AG04450 (cell line): Measurements from ENCODE around the gene HTRA1. TPM values are rescaled to one million over a fixed set of nuclear protein-coding genes. Genes with fewer than 3 reads are reported as not detected.

Source experiments
- CTCF ChIA-PET: fragments of 300-600, 350-600 bp; formaldehyde crosslinking; extraction: SDS; loops from one replicate; lab custom pipeline; 2022; ENCODE audit warnings: antibody characterized with exemption, inconsistent platforms; lab: Charles Lee
- POLR2A ChIA-PET: fragments of 350-600 bp; formaldehyde crosslinking; extraction: SDS; loops from one replicate; lab custom pipeline; 2021; ENCODE audit warnings: antibody characterized with exemption, inconsistent platforms; lab: Yijun Ruan, JAX
- DNase-seq: peaks from one replicate; pipeline ENCODE4 v3.0.0-alpha.2; 2011; ENCODE audit warnings: low read depth, low spot score
- H3K27ac ChIP-seq: one replicate; pipeline ENCODE4 v1.5.1; 2012; ENCODE audit warnings: low read depth, low read length, control low read depth
- H3K27me3 ChIP-seq: one replicate; pipeline ENCODE4 v1.6.0; 2012; ENCODE audit warnings: low read length; ENCODE audit not compliant: control insufficient read depth, insufficient read depth
- H3K4me3 ChIP-seq: 2 replicates; pipeline ENCODE4 v1.5.1; 2011; ENCODE audit warnings: mild to moderate bottlenecking, low read depth, low read length, control low read depth
- H3K9me3 ChIP-seq: 2 replicates; pipeline ENCODE4 v1.5.1; 2012; ENCODE audit warnings: low read length; ENCODE audit not compliant: control insufficient read depth, insufficient read depth
- polyA plus RNA-seq: library from polyadenylated mRNA; depleted of rRNA; stranded (reverse); fragments of >200 nt; gene quantifications from 2 replicates; pipeline ENCODE4 v1.2.3, GENCODE V29; 2011
- TF ChIP-seq, protein P1 (sequence below): IDR thresholded peaks from 2 replicates; pipeline ENCODE4 v1.5.1; 2011; ENCODE audit warnings: low read depth, low read length, control low read depth, inconsistent platforms

The HTRA1 gene
- polyA plus RNA-seq, 1 experiment: 187 TPM

DNA sequence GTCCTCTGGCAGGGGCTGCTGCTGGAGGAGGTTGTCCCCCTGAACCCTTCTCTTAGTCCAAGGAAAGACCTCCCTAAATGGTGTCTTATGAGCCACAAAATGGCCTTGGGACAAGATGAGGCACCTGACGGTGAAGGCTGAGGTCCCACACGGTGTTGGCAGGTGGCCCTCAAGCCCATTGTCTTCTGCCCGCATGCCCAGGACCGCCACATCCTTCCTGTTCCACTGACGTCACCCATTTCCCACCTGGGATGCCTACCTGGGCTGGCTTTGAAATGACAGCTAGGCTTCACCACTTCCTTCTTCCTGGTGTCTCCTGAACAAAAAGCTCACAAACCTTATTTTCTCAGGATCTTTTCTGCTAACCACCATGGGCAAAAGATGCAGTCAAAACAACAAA lies 97.1 kb downstream of the HTRA1 start:
- TF ChIP-seq, protein P1, sequence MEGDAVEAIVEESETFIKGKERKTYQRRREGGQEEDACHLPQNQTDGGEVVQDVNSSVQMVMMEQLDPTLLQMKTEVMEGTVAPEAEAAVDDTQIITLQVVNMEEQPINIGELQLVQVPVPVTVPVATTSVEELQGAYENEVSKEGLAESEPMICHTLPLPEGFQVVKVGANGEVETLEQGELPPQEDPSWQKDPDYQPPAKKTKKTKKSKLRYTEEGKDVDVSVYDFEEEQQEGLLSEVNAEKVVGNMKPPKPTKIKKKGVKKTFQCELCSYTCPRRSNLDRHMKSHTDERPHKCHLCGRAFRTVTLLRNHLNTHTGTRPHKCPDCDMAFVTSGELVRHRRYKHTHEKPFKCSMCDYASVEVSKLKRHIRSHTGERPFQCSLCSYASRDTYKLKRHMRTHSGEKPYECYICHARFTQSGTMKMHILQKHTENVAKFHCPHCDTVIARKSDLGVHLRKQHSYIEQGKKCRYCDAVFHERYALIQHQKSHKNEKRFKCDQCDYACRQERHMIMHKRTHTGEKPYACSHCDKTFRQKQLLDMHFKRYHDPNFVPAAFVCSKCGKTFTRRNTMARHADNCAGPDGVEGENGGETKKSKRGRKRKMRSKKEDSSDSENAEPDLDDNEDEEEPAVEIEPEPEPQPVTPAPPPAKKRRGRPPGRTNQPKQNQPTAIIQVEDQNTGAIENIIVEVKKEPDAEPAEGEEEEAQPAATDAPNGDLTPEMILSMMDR: no peak
- Histone ChIP-seq H3K9me3 (no peaks in the 10 kb centered on the region), H3K4me3 (no peak overlapping the region), H3K27ac (no peak overlapping the region), H3K27me3 (peaks cover 27% of the 10 kb centered on the region)
- ChIA-PET POLR2A (no interaction called here), CTCF (interaction anchor here (1.0 kb wide), 2 partner anchors 9 to 259 kb away, joined by 3 read pairs; no protein-coding TSS in a partner anchor)
- no peak for DNase-seq

DNA sequence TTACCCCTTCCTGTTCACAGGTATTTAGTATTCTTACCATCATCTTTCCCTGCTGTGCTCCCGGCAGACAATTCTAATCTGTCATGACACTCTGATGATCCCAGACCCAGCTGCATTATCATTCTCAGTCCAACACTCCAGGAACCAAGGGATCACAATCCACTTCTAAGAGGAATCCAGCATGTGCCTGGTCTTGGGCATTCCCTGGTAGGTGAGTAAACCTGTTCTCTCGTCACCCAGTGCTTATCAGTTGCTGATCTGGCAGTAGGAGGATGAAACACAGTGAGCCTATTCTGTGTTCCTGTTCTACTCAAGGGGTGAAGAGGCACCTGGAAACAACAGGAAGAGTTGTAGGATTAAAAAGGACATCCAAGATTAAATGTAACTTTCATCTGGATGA lies 97.9 kb downstream of the HTRA1 start:
- H3K27ac ChIP-seq: no peak overlapping the region
- no peak overlapping the region for H3K4me3 ChIP-seq
- peaks cover 30% of the 10 kb centered on the region for H3K27me3 ChIP-seq
- DNase-seq: no peak
- no peaks in the 10 kb centered on the region for H3K9me3 ChIP-seq
- POLR2A ChIA-PET: no interaction called here
- CTCF ChIA-PET: interaction anchor here (1.0 kb wide), 1 partner anchor 9 kb away, joined by 3 read pairs; no protein-coding TSS in a partner anchor
- TF ChIP-seq, protein P1: no peak

DNA sequence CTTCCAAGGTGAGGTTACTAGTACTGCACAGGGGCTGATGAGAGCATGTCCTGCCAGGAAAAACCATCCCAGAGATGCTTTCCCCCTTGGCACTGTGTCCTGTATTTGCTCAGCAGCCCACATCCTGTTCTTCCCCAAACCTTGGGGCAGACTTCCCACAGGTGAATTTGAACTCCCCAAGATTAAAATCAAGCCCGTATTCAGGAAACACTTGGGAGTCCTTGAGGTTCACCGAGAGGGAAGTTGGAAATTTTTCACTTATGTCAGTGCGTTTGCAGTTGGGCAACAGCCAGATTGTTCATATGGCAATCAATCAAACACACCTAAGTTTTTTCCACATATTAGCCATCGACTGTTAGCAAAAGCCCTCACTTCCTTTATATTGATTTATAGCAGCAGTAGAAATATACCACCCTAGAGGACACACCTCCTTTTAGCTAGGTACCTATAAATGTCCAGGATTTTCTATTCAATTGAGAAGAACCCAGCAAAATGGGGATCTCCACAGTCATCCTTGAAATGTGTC lies 99.0 kb downstream of the HTRA1 start, which contains the start of gene DMBT1:
DMBT1 (plus strand) TSS at position 476 of the 526 bp plus-strand sequence; CDS start at position 493, 17 bp downstream.
- Histone ChIP-seq H3K9me3 (no peaks in the 10 kb centered on the region), H3K4me3 (no peak within 1 kb of the TSS), H3K27me3 (peaks cover 32% of the 10 kb centered on the region), H3K27ac (no peak within 1 kb of the TSS)
- TF ChIP-seq, protein P1: no peak
- no peak for DNase-seq
- CTCF ChIA-PET: no interaction called here
- POLR2A ChIA-PET: no interaction called here

DNA sequence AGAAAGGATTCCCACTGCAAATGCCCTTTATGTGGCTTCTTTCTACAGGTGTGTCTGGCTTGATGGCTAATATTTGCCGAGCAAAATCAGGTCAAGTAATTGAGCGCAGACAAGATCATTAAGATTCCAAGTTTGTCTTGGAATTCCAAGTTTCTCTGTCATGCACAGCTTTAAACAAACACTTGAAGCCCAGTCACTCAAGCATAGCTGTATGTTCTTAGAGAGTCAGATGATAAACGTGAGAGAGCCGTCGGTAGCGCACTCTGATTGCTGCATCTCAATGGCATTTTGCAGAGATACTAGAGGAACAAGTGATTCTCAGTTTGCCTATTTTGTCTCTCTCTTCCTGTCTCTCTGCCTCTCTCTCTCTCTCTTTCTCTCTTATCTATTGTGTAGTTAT lies 99.9 kb downstream of the HTRA1 start:
- no peaks in the 10 kb centered on the region for H3K9me3 ChIP-seq
- no peak overlapping the region for H3K27ac ChIP-seq
- no peak overlapping the region for H3K4me3 ChIP-seq
- CTCF ChIA-PET: interaction anchor here (1.0 to 1.1 kb wide), 2 partner anchors 126 to 218 kb away, joined by 3 to 4 read pairs; no protein-coding TSS in a partner anchor
- POLR2A ChIA-PET: no interaction called here
- TF ChIP-seq, protein P1: no peak
- H3K27me3 ChIP-seq: peaks cover 32% of the 10 kb centered on the region
- no peak for DNase-seq

DNA sequence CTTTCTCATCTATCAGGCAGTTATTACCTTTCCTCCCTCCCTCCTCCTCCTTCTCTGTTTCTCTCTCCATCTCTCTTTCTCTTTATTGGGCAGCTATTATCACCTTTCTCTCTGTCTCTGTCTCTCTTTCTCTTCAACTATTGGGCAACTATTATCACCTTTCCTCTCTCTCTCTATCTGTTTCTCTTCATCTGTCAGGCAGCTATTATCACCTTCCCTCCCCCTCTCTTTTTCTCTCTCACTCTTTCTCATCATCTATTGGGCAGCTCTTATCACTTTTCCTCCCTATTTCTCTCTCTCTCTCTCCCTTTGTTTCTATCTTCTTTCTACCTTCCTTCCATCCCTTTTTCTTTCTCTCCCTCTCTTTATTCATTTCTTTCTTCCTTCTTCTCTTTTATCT lies 100.4 kb downstream of the HTRA1 start:
- no peak overlapping the region for H3K4me3 ChIP-seq
- no peak overlapping the region for H3K27ac ChIP-seq
- H3K27me3 ChIP-seq: peaks cover 29% of the 10 kb centered on the region
- ChIA-PET CTCF (interaction anchor here (1.0 to 1.1 kb wide), 2 partner anchors 127 to 219 kb away, joined by 3 to 4 read pairs; no protein-coding TSS in a partner anchor), POLR2A (no interaction called here)
- H3K9me3 ChIP-seq: no peaks in the 10 kb centered on the region
- no peak for DNase-seq
- TF ChIP-seq, protein P1: no peak
